ENCODE results near the gene S1PR3. TPM values are rescaled to one million over a fixed set of nuclear protein-coding genes. Genes with fewer than 3 reads are reported as not detected.

The S1PR3 gene
- total and polyA plus RNA-seq, 2 experiments from 2014 or later: 11.8 to 16.9 TPM

GRCh38 chr9:88979791-88980190, 11.5 kb upstream of the S1PR3 start:
- no peaks in the 10 kb centered on the region for H3K9me3 ChIP-seq (ENCODE audit: low read depth)
- H3K4me2 ChIP-seq (ENCODE audit: unreplicated experiment): no peak overlapping the region
- H4K20me1 ChIP-seq (ENCODE audit: insufficient read depth): no peaks in the 10 kb centered on the region
- TF ChIP-seq EZH2phosphoT487 (IDR thresholded peaks at IDR 0.05; ENCODE audit: insufficient read depth, low read depth) (no peak), EZH2 (IDR thresholded peaks at IDR 0.05; ENCODE audit: insufficient read depth, poor library complexity, severe bottlenecking) (no peak)
- H3K36me3 ChIP-seq (ENCODE audit: low read depth): no peaks in the 10 kb centered on the region
- WGBS, 2 experiments (ENCODE audit: low coverage in 1 of 2, low lambda C conversion rate in 2 of 2, missing lambda C conversion rate in 2 of 2): 93% methylated on average over 2 of the region's 2 CpGs
- no peak overlapping the region for H2AFZ ChIP-seq
- peaks cover 15% of the 10 kb centered on the region for H3K4me1 ChIP-seq (ENCODE audit: insufficient read depth)
- H3K27me3 ChIP-seq (replicated peaks; ENCODE audit: insufficient read depth): no peaks in the 10 kb centered on the region
- no peak overlapping the region for H3K27ac ChIP-seq
- H3K9ac ChIP-seq: no peak overlapping the region
- in situ Hi-C loops (cut with MboI): no loop called here
- H3F3A ChIP-seq (ENCODE audit: insufficient read depth): peaks cover 23% of the 10 kb centered on the region
- H3K4me3 ChIP-seq: no peak overlapping the region
- no peaks in the 10 kb centered on the region for H3K9me2 ChIP-seq (ENCODE audit: insufficient read depth)
- no peaks in the 10 kb centered on the region for H3K79me2 ChIP-seq (ENCODE audit: insufficient read depth)
- no peak for DNase-seq

DNA sequence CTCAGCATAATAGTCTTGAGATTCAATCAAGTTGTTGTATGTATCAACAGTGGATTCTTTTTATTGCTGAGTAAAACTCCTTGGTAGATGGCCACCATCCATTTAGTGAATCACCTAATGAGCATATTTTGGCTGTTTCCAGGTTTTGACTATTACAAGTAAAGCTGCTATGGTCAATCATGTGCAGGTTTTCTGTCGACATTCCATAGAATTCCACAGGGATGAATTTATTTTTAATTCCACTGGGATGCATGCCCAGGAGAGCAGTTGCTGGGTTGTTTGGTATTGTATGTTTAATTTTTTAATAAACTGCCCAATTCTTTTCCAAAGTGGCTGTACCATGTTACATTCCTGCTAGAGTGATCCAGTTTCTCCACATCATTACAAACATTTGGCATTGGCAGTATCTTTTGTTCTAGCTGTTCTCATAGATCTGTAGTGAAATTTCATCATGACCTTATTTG, 10.5 kb upstream of the S1PR3 start:
- WGBS, 2 experiments (ENCODE audit: low coverage in 1 of 2, low lambda C conversion rate in 2 of 2, missing lambda C conversion rate in 2 of 2): 0 to 3% methylated on average over 1 of the region's 1 CpG
- H3K9me2 ChIP-seq (ENCODE audit: insufficient read depth): no peaks in the 10 kb centered on the region
- no peaks in the 10 kb centered on the region for H3K27me3 ChIP-seq (replicated peaks; ENCODE audit: insufficient read depth)
- peak overlapping the region; percentile 21 for H3K4me2 ChIP-seq (ENCODE audit: unreplicated experiment)
- H4K20me1 ChIP-seq (ENCODE audit: insufficient read depth): no peaks in the 10 kb centered on the region
- peaks cover 23% of the 10 kb centered on the region for H3F3A ChIP-seq (ENCODE audit: insufficient read depth)
- no peaks in the 10 kb centered on the region for H3K9me3 ChIP-seq (ENCODE audit: low read depth)
- H3K27ac ChIP-seq: peak overlapping the region; percentile 59
- H3K4me1 ChIP-seq (ENCODE audit: insufficient read depth): peaks cover 15% of the 10 kb centered on the region
- in situ Hi-C loops (cut with MboI): no loop called here
- H2AFZ ChIP-seq: no peak overlapping the region
- TF ChIP-seq EZH2 (IDR thresholded peaks at IDR 0.05; ENCODE audit: insufficient read depth, poor library complexity, severe bottlenecking) (no peak), EZH2phosphoT487 (IDR thresholded peaks at IDR 0.05; ENCODE audit: insufficient read depth, low read depth) (no peak)
- H3K79me2 ChIP-seq (ENCODE audit: insufficient read depth): no peaks in the 10 kb centered on the region
- H3K4me3 ChIP-seq: no peak overlapping the region
- H3K9ac ChIP-seq: 0 out of 2 replicates have a peak overlapping the region, but pooled peaks have one; percentile 12
- no peaks in the 10 kb centered on the region for H3K36me3 ChIP-seq (ENCODE audit: low read depth)
- peak; percentile 92 for DNase-seq

DNA sequence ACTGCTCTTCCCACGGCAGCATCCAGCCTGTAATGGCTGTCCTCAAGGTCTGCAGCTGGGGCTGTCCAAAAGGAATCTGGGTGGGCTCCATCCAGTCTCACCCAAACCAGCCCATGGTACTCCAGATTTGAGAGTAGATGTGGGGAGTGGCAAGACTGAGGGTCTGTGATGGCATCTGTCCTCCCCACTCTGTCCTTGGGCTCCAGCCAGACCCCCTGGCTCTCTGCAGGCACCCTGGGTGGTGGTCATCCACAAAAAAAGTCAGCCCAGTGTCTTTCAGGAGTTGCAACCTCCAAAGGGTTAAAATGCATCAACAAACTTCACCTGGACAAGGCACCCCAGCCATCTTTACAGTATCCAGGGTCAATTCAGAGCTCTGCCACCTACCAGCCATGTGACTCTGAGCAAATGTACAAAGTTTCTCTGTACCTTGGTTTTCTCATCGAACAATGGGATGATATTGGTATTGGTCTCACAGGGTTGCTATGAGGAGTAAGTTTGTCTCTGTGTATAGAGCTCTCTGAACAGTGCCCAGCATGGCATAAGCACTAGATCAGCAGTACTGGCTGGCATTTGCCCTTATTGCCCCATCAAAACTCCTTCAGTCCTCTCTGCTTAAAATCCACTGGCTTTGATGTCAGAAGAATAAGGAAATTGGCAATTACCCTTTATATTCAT, 7.3 kb upstream of the S1PR3 start:
- TF ChIP-seq EZH2phosphoT487 (IDR thresholded peaks at IDR 0.05; ENCODE audit: insufficient read depth, low read depth) (no peak), EZH2 (IDR thresholded peaks at IDR 0.05; ENCODE audit: insufficient read depth, poor library complexity, severe bottlenecking) (no peak)
- Histone ChIP-seq H3K79me2 (ENCODE audit: insufficient read depth) (no peaks in the 10 kb centered on the region), H3F3A (ENCODE audit: insufficient read depth) (peaks cover 29% of the 10 kb centered on the region), H3K4me1 (ENCODE audit: insufficient read depth) (peaks cover 20% of the 10 kb centered on the region), H3K9me2 (ENCODE audit: insufficient read depth) (no peaks in the 10 kb centered on the region), H3K4me3 (no peak overlapping the region), H3K9ac (no peak overlapping the region), H3K27me3 (replicated peaks; ENCODE audit: insufficient read depth) (no peaks in the 10 kb centered on the region), H3K27ac (no peak overlapping the region), H3K9me3 (ENCODE audit: low read depth) (no peaks in the 10 kb centered on the region), H4K20me1 (ENCODE audit: insufficient read depth) (no peaks in the 10 kb centered on the region), H2AFZ (no peak overlapping the region), H3K4me2 (ENCODE audit: unreplicated experiment) (no peak overlapping the region), H3K36me3 (ENCODE audit: low read depth) (no peaks in the 10 kb centered on the region)
- DNase-seq: no peak
- in situ Hi-C loops (cut with MboI): no loop called here
- 58 to 76% methylated on average over 2 of the region's 2 CpGs for WGBS, 2 experiments (ENCODE audit: low coverage in 1 of 2, low lambda C conversion rate in 2 of 2, missing lambda C conversion rate in 2 of 2)

DNA sequence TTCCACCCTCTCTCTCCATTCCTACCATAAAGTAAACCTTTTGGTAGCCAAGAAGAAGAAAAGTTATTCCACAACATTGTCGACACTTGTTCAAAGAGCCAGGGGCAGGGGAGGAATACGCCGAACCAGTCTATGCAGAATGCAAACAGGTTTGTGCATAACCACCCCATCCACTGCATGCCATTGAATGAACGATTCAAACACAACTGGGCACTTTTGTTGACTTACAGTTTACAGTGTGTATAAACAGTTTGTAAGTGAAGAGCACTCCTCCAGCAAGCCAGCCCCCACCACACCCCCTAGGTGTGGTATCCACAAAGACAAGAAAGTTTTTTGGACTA, 6.8 kb upstream of the S1PR3 start:
- in situ Hi-C loops (cut with MboI): no loop called here

More for the DNA sequence above, 6.8 kb upstream of the S1PR3 start:
- H3K4me1 ChIP-seq (ENCODE audit: insufficient read depth): peaks cover 21% of the 10 kb centered on the region
- H3K36me3 ChIP-seq (ENCODE audit: low read depth): no peaks in the 10 kb centered on the region
- no peak overlapping the region for H3K9ac ChIP-seq
- no peaks in the 10 kb centered on the region for H3K9me3 ChIP-seq (ENCODE audit: low read depth)
- 65 to 69% methylated on average over 4 of the region's 4 CpGs for WGBS, 2 experiments (ENCODE audit: low coverage in 1 of 2, low lambda C conversion rate in 2 of 2, missing lambda C conversion rate in 2 of 2)
- H3K79me2 ChIP-seq (ENCODE audit: insufficient read depth): no peaks in the 10 kb centered on the region
- no peak overlapping the region for H3K27ac ChIP-seq
- no peaks in the 10 kb centered on the region for H3K9me2 ChIP-seq (ENCODE audit: insufficient read depth)
- H3K4me3 ChIP-seq: no peak overlapping the region
- H3K4me2 ChIP-seq (ENCODE audit: unreplicated experiment): no peak overlapping the region
- peaks cover 30% of the 10 kb centered on the region for H3F3A ChIP-seq (ENCODE audit: insufficient read depth)
- TF ChIP-seq EZH2 (IDR thresholded peaks at IDR 0.05; ENCODE audit: insufficient read depth, poor library complexity, severe bottlenecking) (no peak), EZH2phosphoT487 (IDR thresholded peaks at IDR 0.05; ENCODE audit: insufficient read depth, low read depth) (no peak)
- no peak overlapping the region for H2AFZ ChIP-seq
- H3K27me3 ChIP-seq (replicated peaks; ENCODE audit: insufficient read depth): no peaks in the 10 kb centered on the region
- H4K20me1 ChIP-seq (ENCODE audit: insufficient read depth): no peaks in the 10 kb centered on the region
- DNase-seq: no peak
